B cell (primary cell): ENCODE data around the gene SH3YL1. TPM values are rescaled to one million over a fixed set of nuclear protein-coding genes. Genes with fewer than 3 reads are reported as not detected.

Experiments
- ATAC-seq: fragments of 200-7000 bp; cut with Tn5 transposase; one replicate; pipeline ENCODE4 v1.10.0; 2021; ENCODE audit warnings: low read depth, mild to moderate bottlenecking, moderate number of reproducible peaks, moderate library complexity
- CTCF ChIA-PET: fragments of 350-600 bp; sonication (Branson Sonifier 250); formaldehyde crosslinking; loops from one replicate; lab custom pipeline; 2021; ENCODE audit warnings: antibody characterized with exemption, inconsistent platforms; lab: Charles Lee
- POLR2A ChIA-PET: fragments of 350-600 bp; sonication (Branson Sonifier 250); formaldehyde crosslinking; loops from one replicate; lab custom pipeline; 2021; ENCODE audit warnings: antibody characterized with exemption; lab: Charles Lee
- DNase-seq: peaks from one replicate; pipeline ENCODE4 v3.0.0; 2013
- H2AFZ ChIP-seq: 2 replicates; pipeline ENCODE4 v1.6.1; 2012; ENCODE audit warnings: mild to moderate bottlenecking, low read depth, low read length; ENCODE audit not compliant: insufficient read depth, poor library complexity, severe bottlenecking
- H3K27ac ChIP-seq, 2 donors: 1 replicate in 1 of 2; 2 replicates in 1 of 2; pipeline ENCODE4 v1.5.1; 2012 to 2013; ENCODE audit warnings: low read length in 2 of 2, mild to moderate bottlenecking in 2 of 2, moderate library complexity in 1 of 2
- H3K27me3 ChIP-seq, 4 experiments: fragments of 200-600 bp in 1 of 4; sonication (generic) in 1 of 4; replicated peaks in 1 of 4; 1 replicate in 2 of 4; 2 replicates in 2 of 4; pipeline versions ENCODE4 v1.6.1 to v1.7.0; 2013 to 2016; ENCODE audit warnings: low read length in 3 of 4, mild to moderate bottlenecking in 2 of 4, mixed read lengths in 1 of 4, moderate library complexity in 1 of 4; ENCODE audit not compliant: insufficient read depth in 4 of 4, control insufficient read depth in 3 of 4; ENCODE audit errors: control extremely low read depth in 1 of 4
- H3K36me3 ChIP-seq, 2 experiments: replicated peaks in 1 of 2; 1 replicate in 1 of 2; 2 replicates in 1 of 2; pipeline versions ENCODE4 v1.6.1 to v1.7.1; 2013; ENCODE audit warnings: low read length in 1 of 2; ENCODE audit not compliant: insufficient read depth in 2 of 2, control insufficient read depth in 1 of 2; ENCODE audit errors: control extremely low read depth in 1 of 2, extremely low read depth in 1 of 2
- H3K4me1 ChIP-seq, 2 donors: fragments of 200-600 bp in 1 of 2; sonication (generic) in 1 of 2; 1 replicate in 1 of 2; 2 replicates in 1 of 2; pipeline versions ENCODE4 v1.5.1 to v1.6.1; 2013 to 2017; ENCODE audit warnings: low read length in 2 of 2; ENCODE audit not compliant: control insufficient read depth in 2 of 2, insufficient read depth in 2 of 2
- H3K4me2 ChIP-seq: replicated peaks from 2 replicates; pipeline ENCODE3; 2012; ENCODE audit warnings: mild to moderate bottlenecking, low read depth, low read length; ENCODE audit not compliant: poor library complexity, severe bottlenecking
- H3K4me3 ChIP-seq, 5 experiments: fragments of 200-600 bp in 1 of 5; sonication (generic) in 1 of 5; 1 replicate in 3 of 5; 2 replicates in 2 of 5; pipeline versions ENCODE4 v1.5.1 to v1.7.0; 2011 to 2016; ENCODE audit warnings: low read length in 4 of 5, mild to moderate bottlenecking in 4 of 5, low read depth in 2 of 5, control low read depth in 1 of 5, moderate library complexity in 1 of 5; ENCODE audit not compliant: insufficient read depth in 1 of 5; ENCODE audit errors: control extremely low read depth in 1 of 5, extremely low read depth in 1 of 5
- H3K79me2 ChIP-seq: fragments of 200-600 bp; sonication (generic); one replicate; pipeline ENCODE4 v1.6.0; 2016; ENCODE audit warnings: low read length; ENCODE audit not compliant: control insufficient read depth, insufficient read depth
- H3K9ac ChIP-seq: fragments of 200-600 bp; sonication (generic); 2 replicates; pipeline ENCODE4 v1.6.1; 2017; ENCODE audit warnings: mild to moderate bottlenecking, low read length, moderate library complexity
- H3K9me3 ChIP-seq, 3 donors: one replicate each; pipeline versions ENCODE4 v1.6.1 to v1.7.1; 2013; ENCODE audit warnings: low read length in 2 of 3; ENCODE audit not compliant: control insufficient read depth in 2 of 3, insufficient read depth in 1 of 3; ENCODE audit errors: control extremely low read depth in 1 of 3
- H4K20me1 ChIP-seq: 2 replicates; pipeline ENCODE4 v1.6.0; 2012; ENCODE audit warnings: mild to moderate bottlenecking, low read length; ENCODE audit not compliant: insufficient read depth, control insufficient read depth, poor library complexity, severe bottlenecking
- H3K27ac Mint-ChIP-seq: one replicate; pipeline ENCODE4 v1.8.0; 2021; ENCODE audit warnings: mixed read lengths
- H3K27me3 Mint-ChIP-seq: one replicate; pipeline ENCODE4 v1.8.0; 2021; ENCODE audit warnings: mixed read lengths
- H3K4me1 Mint-ChIP-seq: one replicate; pipeline ENCODE4 v1.8.0; 2021; ENCODE audit warnings: mixed read lengths
- H3K4me3 Mint-ChIP-seq: one replicate; pipeline ENCODE4 v1.8.0; 2021; ENCODE audit warnings: mixed read lengths
- H3K9me3 Mint-ChIP-seq: one replicate; pipeline ENCODE4 v1.8.0; 2022; ENCODE audit warnings: mixed read lengths; ENCODE audit not compliant: insufficient read depth
- EZH2 ChIP-seq: IDR thresholded peaks from 2 replicates; pipeline ENCODE4 v1.6.1; 2012; ENCODE audit warnings: borderline replicate concordance, low read depth, mild to moderate bottlenecking, moderate library complexity, low read length; ENCODE audit not compliant: insufficient read depth, poor library complexity, severe bottlenecking
- WGBS: methylation state at CpG from one replicate; pipeline ENCODE4 v1.1.5; 2013; ENCODE audit warnings: missing lambda C conversion rate; ENCODE audit not compliant: insufficient coverage; 5-methylcytosine and 5-hydroxymethylcytosine counted together
- intact Hi-C: fragments of 100-400 bp; cut with micrococcal nuclease; formaldehyde crosslinking; loops from one replicate; pipeline ENCODE4 v1.10.0; 2022
- polyA plus RNA-seq: library from polyadenylated mRNA; depleted of rRNA; stranded (reverse); fragments of >200 nt; gene quantifications from 2 replicates; pipeline ENCODE4 v1.2.3, GENCODE V29; 2012
- total RNA-seq, 2 donors: library from RNA; stranded (reverse); fragments of 120-200 nt in 1 of 2; gene quantifications; 1 replicate in 1 of 2; 2 replicates in 1 of 2; pipeline versions ENCODE4 v1.2.3 to v1.2.4, GENCODE V29; 2013 to 2022
- TF ChIP-seq, protein P1 (sequence below): fragments of 200-600 bp; IDR thresholded peaks from one replicate; pipeline ENCODE4 v1.8.0; 2022; ENCODE audit warnings: antibody characterized with exemption, mild to moderate bottlenecking

The SH3YL1 gene
- total and polyA plus RNA-seq, 2 donors (not counting 1 experiment from before 2014, with no cell fraction given) = 33.2 to 48.4 TPM

DNA sequence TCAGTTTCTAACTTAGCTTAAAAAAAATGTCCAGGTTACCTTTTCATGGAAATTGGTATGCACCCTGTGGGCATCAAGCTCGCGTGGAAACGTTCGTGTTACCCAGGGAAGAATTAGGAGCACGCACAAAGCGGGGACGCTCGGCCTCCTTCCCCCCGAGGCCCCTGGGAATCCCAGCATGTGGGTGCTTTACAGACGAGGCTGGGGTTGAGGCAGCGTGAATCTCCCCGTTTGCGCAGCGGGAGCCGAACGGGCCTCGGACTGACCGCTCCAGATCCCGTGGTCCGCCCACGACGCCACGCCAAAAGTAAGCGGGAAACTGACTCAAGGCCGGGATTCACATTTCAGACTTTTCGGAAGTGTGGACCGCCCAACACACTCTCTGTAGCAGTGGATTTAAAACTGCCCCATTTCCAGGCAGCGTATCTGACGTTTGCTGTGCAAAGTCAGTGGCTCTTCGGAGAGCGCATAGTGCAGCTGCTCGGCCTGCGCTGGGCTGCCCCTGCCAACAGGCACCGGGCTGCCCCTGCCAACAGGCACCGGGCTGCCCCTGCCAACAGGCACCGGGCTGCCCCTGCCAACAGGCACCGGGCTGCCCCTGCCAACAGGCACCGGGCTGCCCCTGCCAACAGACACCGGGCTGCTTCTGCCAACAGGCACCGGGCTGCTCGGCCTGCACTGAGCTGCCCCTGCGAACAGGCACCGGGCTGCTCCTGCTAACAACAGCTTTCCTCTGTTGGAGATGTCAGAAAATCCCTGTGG lies 49.7 kb downstream of the SH3YL1 start:
- H3K27me3 Mint-ChIP-seq = peaks cover 17% of the 10 kb centered on the region
- no peaks in the 10 kb centered on the region for H3K36me3 ChIP-seq
- ATAC-seq = no peak
- no peak overlapping the region for H2AFZ ChIP-seq
- intact Hi-C loops = no loop called here
- no peaks in the 10 kb centered on the region for H3K9me3 ChIP-seq
- TF ChIP-seq EZH2 = no peak
- TF ChIP-seq, protein P1, sequence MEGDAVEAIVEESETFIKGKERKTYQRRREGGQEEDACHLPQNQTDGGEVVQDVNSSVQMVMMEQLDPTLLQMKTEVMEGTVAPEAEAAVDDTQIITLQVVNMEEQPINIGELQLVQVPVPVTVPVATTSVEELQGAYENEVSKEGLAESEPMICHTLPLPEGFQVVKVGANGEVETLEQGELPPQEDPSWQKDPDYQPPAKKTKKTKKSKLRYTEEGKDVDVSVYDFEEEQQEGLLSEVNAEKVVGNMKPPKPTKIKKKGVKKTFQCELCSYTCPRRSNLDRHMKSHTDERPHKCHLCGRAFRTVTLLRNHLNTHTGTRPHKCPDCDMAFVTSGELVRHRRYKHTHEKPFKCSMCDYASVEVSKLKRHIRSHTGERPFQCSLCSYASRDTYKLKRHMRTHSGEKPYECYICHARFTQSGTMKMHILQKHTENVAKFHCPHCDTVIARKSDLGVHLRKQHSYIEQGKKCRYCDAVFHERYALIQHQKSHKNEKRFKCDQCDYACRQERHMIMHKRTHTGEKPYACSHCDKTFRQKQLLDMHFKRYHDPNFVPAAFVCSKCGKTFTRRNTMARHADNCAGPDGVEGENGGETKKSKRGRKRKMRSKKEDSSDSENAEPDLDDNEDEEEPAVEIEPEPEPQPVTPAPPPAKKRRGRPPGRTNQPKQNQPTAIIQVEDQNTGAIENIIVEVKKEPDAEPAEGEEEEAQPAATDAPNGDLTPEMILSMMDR = no peak
- H3K9ac ChIP-seq = no peak overlapping the region
- H4K20me1 ChIP-seq = no peaks in the 10 kb centered on the region
- H3K4me1 ChIP-seq = no peaks in the 10 kb centered on the region
- ChIA-PET CTCF (no interaction called here), POLR2A (no interaction called here)
- H3K4me3 Mint-ChIP-seq = no peak overlapping the region
- no peaks in the 10 kb centered on the region for H3K9me3 Mint-ChIP-seq
- H3K27me3 ChIP-seq = no peaks in the 10 kb centered on the region
- H3K27ac Mint-ChIP-seq = no peak overlapping the region
- no peak overlapping the region for H3K27ac ChIP-seq
- no peak overlapping the region for H3K4me3 ChIP-seq
- WGBS = 95% methylated on average over 39 of the region's 43 CpGs
- DNase-seq = no peak
- no peaks in the 10 kb centered on the region for H3K4me1 Mint-ChIP-seq
- H3K79me2 ChIP-seq = no peaks in the 10 kb centered on the region
- no peak overlapping the region for H3K4me2 ChIP-seq

DNA sequence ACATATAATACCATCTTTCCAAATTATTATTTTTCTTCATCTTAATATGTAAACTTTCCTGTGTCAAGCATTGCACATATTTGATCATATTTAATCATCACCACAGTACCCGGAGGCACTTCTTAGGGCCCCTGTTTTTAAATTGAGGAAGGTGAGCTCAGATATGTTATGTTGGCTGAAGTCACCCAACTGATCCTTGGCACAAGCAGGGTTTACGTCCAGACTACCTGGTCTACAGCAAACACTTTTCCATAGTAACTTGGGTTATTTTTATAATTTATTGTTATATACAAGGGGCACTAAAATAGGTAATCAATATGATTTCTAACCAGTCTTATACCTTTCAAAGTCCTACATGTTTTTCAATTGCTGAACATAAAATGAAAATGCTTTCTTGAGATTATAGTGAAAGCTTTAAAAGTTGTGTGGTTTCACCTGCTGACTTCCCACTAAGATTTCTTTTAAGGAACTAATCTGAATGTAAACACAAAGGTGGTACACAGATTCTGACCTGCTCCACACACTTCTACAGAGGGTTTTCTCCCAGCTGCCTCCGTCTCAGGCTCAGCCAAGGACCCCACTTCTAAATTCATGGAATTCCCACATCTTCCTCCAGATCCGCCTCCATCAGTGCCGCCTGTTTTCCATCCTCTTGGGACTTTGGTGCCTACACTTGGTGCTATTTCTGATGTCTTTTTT lies 52.2 kb downstream of the SH3YL1 start:
- no peaks in the 10 kb centered on the region for H3K36me3 ChIP-seq
- CTCF ChIA-PET = no interaction called here

More for the DNA sequence above, 52.2 kb downstream of the SH3YL1 start:
- WGBS = 75% methylated on average over 3 of the region's 5 CpGs
- Histone ChIP-seq H3K9me3 (peaks cover 0 to 3% (median 0%) of the 10 kb centered on the region in 3 donors), H3K9ac (no peak overlapping the region), H2AFZ (no peak overlapping the region), H3K27ac (no peak overlapping the region), H3K4me2 (no peak overlapping the region), H4K20me1 (no peaks in the 10 kb centered on the region), H3K4me3 (no peak overlapping the region), H3K27me3 (no peaks in the 10 kb centered on the region), H3K4me1 (no peaks in the 10 kb centered on the region), H3K79me2 (no peaks in the 10 kb centered on the region)
- intact Hi-C loops = no loop called here
- DNase-seq (no peak), ATAC-seq (no peak)
- no peak for TF ChIP-seq EZH2
- TF ChIP-seq, protein P1 = no peak
- H3K4me1 Mint-ChIP-seq = no peaks in the 10 kb centered on the region
- H3K27me3 Mint-ChIP-seq = peaks cover 17% of the 10 kb centered on the region
- POLR2A ChIA-PET = no interaction called here
- H3K27ac Mint-ChIP-seq = no peak overlapping the region
- no peak overlapping the region for H3K4me3 Mint-ChIP-seq
- H3K9me3 Mint-ChIP-seq = no peaks in the 10 kb centered on the region
